IMR-90 (cell line): ENCODE results near the gene TBC1D1. TPM values are rescaled to one million over a fixed set of nuclear protein-coding genes. Genes with fewer than 3 reads are reported as not detected.

Experiments
- polyA plus RNA-seq, 3 experiments: library from polyadenylated mRNA; depleted of rRNA; stranded (reverse); fragments of >200 nt; gene quantifications; 2 replicates each; pipeline ENCODE4 v1.2.3, GENCODE V29; 2012; ENCODE audit warnings: low replicate concordance in 1 of 3
- total RNA-seq: library from RNA; depleted of rRNA; stranded (reverse); fragments of >200 nt; gene quantifications from 2 replicates; pipeline ENCODE4 v1.2.3, GENCODE V29; 2012
- TF ChIP-seq, protein P1 (sequence below): fragments of 150-350 bp; IDR thresholded peaks from 2 replicates; pipeline ENCODE4 v1.6.1; 2016; ENCODE audit warnings: low read depth, mild to moderate bottlenecking, low read length, moderate library complexity, borderline replicate concordance

Gene TBC1D1
- total and polyA plus RNA-seq, 2 of the 4 experiments (the other 2 are of a cell fraction): 42.4 to 104 TPM

DNA sequence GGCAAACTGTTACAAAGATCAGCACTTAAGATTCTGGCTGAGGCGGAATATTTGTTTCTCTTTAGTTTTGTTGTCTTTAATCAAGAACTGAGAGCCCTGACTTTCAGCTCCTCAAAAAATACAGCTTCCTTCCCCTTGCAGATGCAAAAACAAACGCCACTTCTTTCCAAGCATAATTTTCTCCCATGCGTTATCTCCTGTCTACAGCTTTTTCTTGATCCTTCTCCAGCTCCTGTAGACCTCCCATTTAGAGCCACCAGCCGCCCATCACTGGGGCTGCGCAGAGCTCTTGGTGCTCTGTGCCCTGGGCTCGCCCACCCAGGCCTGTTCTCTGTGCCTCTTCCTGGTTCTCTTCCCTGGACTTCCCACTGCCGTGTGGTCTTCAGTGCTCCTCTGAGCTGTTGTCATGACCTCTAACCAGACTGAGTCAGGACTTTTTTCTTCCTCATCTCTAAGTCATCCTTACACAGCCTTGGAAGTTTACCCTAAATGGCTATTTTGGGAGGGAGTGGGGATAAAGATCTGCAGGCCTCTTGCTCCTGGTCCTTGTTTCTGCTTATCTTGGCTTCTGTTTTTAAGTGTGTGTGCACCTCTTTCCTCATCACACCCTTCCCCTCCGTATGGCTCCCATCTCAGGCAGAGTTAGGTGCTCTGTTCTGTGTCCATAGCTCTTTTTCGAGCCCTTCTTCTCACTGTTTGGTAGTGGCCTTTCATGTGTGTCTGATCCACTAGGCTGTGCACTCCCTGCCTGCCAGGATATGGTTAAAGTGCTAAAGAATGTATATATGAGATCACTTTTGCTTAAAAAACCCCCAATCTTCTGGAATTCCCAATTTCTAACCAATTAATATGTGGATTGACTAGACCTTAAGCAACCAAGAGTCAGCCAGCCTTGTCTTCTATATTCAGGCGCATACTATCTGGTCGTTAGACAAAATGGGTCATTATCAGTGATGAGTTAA is 191.8 kb downstream of the TBC1D1 start (continued):
- TF ChIP-seq, protein P1, sequence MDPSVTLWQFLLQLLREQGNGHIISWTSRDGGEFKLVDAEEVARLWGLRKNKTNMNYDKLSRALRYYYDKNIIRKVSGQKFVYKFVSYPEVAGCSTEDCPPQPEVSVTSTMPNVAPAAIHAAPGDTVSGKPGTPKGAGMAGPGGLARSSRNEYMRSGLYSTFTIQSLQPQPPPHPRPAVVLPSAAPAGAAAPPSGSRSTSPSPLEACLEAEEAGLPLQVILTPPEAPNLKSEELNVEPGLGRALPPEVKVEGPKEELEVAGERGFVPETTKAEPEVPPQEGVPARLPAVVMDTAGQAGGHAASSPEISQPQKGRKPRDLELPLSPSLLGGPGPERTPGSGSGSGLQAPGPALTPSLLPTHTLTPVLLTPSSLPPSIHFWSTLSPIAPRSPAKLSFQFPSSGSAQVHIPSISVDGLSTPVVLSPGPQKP: no peak
